Heart right ventricle (tissue), 16 donors: ENCODE results near the gene IFT52. TPM values are rescaled to one million over a fixed set of nuclear protein-coding genes. Genes with fewer than 3 reads are reported as not detected.

Experiments
- ATAC-seq, 8 donors: fragments of 200-7000 bp; cut with Tn5 transposase; one replicate each; pipeline ENCODE4 v1.9.1; 2020; ENCODE audit warnings: mild to moderate bottlenecking in 8 of 8, moderate library complexity in 8 of 8, moderate number of reproducible peaks in 1 of 8
- DNase-seq, 2 donors: peaks; one replicate each; pipeline ENCODE4 v3.0.0-alpha.2; 2020
- H3K27ac ChIP-seq, 10 donors: fragments of 200-600 bp; sonication (generic) in 2 of 10; one replicate each; pipeline versions ENCODE4 v1.5.0 to v1.8.0; 2020 to 2022; ENCODE audit warnings: mild to moderate bottlenecking in 3 of 10
- H3K27me3 ChIP-seq, 7 donors: fragments of 200-600 bp; one replicate each; pipeline ENCODE4 v1.8.0; 2021 to 2022; ENCODE audit warnings: mild to moderate bottlenecking in 2 of 7
- H3K36me3 ChIP-seq, 9 donors: fragments of 200-600 bp; sonication (generic) in 1 of 9; one replicate each; pipeline versions ENCODE4 v1.5.0 to v1.8.0; 2020 to 2022; ENCODE audit warnings: mild to moderate bottlenecking in 2 of 9
- H3K4me1 ChIP-seq, 9 donors: fragments of 200-600 bp; sonication (generic) in 1 of 9; one replicate each; pipeline versions ENCODE4 v1.5.0 to v1.8.0; 2020 to 2022; ENCODE audit warnings: mild to moderate bottlenecking in 4 of 9
- H3K4me3 ChIP-seq, 10 donors: fragments of 200-600 bp; sonication (generic) in 2 of 10; one replicate each; pipeline versions ENCODE4 v1.5.0 to v1.8.0; 2020 to 2022; ENCODE audit warnings: mild to moderate bottlenecking in 7 of 10, moderate library complexity in 2 of 10
- H3K9me3 ChIP-seq, 11 donors: fragments of 200-600 bp in 10 of 11; sonication (generic) in 2 of 11; one replicate each; pipeline versions ENCODE4 v1.5.0 to v1.8.0; 2013 to 2022; ENCODE audit warnings: mild to moderate bottlenecking in 2 of 11, control low read depth in 1 of 11, moderate library complexity in 1 of 11
- CTCF ChIP-seq, 9 donors: fragments of 200-600 bp; sonication (generic) in 2 of 9; IDR thresholded peaks; one replicate each; pipeline versions ENCODE4 v1.5.0 to v1.8.0; 2021 to 2022; ENCODE audit warnings: antibody characterized with exemption in 9 of 9, mild to moderate bottlenecking in 5 of 9, moderate library complexity in 1 of 9
- WGBS, 2 donors: extraction: QIAGEN DNeasy Blood & Tissue Kit; methylation state at CpG; one replicate each; pipeline ENCODE4 v1.1.7; 2013; ENCODE audit warnings: inconsistent platforms in 1 of 2; 5-methylcytosine and 5-hydroxymethylcytosine counted together
- intact Hi-C, 10 donors: fragments of 100-400 bp; cut with DNase I; formaldehyde crosslinking; loops; one replicate each; pipeline versions ENCODE4 v1.11.1 to v1.14.2; 2022
- polyA plus RNA-seq, 2 donors: library from polyadenylated mRNA; stranded (reverse); fragments of 200-250 nt; gene quantifications; one replicate each; pipeline ENCODE4 v1.2.3, GENCODE V29; 2013
- total RNA-seq, 10 donors: library from RNA; stranded (reverse); fragmentation: NEBNext Ultra II Directional in 3 of 10; extraction: Animal tissue kit (Norgen Biotek cat#: 25700) in 3 of 10; gene quantifications; one replicate each; pipeline versions ENCODE4 v1.2.1 to v1.2.4, GENCODE V29; 2021 to 2023
- donor health status: Arrhythmogenic right ventricular cardiomyopathy.
- donor health status: ischemic (EF 13 %, LVEDD 7.1; RV severe dilation, severe dysfunction).
- donor health status: healthy with polysubstance abuse.
- donor health status: DM: no; HTN: yes; CAD: no.
- donor health status: DM: no; HTN: no; CAD: no.
- donor health status: ischemic (EF 25% LVEDD 6.9; RV normal size, moderate dysfunction).
- donor health status: ischemic (EF 25% LVEDD 5.7; RV mildly dilated, moderate dysfunction).
- donor health status: healthy.
- donor health status: DM: yes; HTN: yes; CAD: no.
- donor health status: Ischemic cardiomyopathy.
- donor health status: ischemic (EF 35%, LVEDD 5.7; RV mildly dilated, moderate dysfunction).
- donor health status: nonischemic (EF 11% LVEDD 7.7; RV severe dilation, severe dysfunction).
- donor health status: DM: yes; HTN: yes; CAD: no.
- donor health status: PGD.
- donor health status: ischemic (EF 29% LVEDD 5.4; RV normal size, mild dysfunction).
- donor health status: nonischemic (EF 23%, LVEDD 6.1; RV moderate dilation, normal function).

The IFT52 gene
- total and polyA plus RNA-seq, 12 donors: 5.2 to 8.9 (median 7.0) TPM

- no peaks in the 10 kb centered on the region for H3K27me3 ChIP-seq
Observed at GRCh38 chr20:43655937-43656336, 65.2 kb downstream of the IFT52 start.

GRCh38 chr20:43658069-43658722 is 67.5 kb downstream of the IFT52 start:
- WGBS, 2 donors: 79% methylated on average over 11 of the region's 11 CpGs
- H3K4me1 ChIP-seq: peaks cover 0 to 11% (median 7%) of the 10 kb centered on the region in 9 donors
- peak overlapping the region in 8 of 10 donors; percentile 47 to 75 (median 66) for H3K4me3 ChIP-seq
- DNase-seq (no peak), ATAC-seq (peak in 1 of 8 donors; percentile 20)
- TF ChIP-seq CTCF (IDR thresholded peaks at IDR 0.05): no peak
- H3K27ac ChIP-seq: peak overlapping the region in 3 of 10 donors; percentile 32 to 63 (median 49)
- no peaks in the 10 kb centered on the region for H3K27me3 ChIP-seq
- intact Hi-C loops: no loop called here
- no peaks in the 10 kb centered on the region for H3K9me3 ChIP-seq
- H3K36me3 ChIP-seq: no peaks in the 10 kb centered on the region

More at GRCh38 chr20:43655937-43656336, 65.2 kb downstream of the IFT52 start:
- whole genome bisulfite sequencing, 2 donors: 78 to 84% methylated on average over 3 of the region's 3 CpGs
- ATAC-seq: no peak
- no peak for DNase-seq
- intact Hi-C loops: no loop called here
- Histone ChIP-seq H3K36me3 (no peaks in the 10 kb centered on the region), H3K4me3 (no peak overlapping the region), H3K27ac (no peak overlapping the region), H3K9me3 (no peaks in the 10 kb centered on the region), H3K4me1 (peaks cover 0 to 11% (median 7%) of the 10 kb centered on the region in 9 donors)
- TF ChIP-seq CTCF (IDR thresholded peaks at IDR 0.05): no peak

- WGBS, 2 donors: 87 to 91% methylated on average over 6 of the region's 6 CpGs
- ATAC-seq (no peak), DNase-seq (no peak)
- Histone ChIP-seq H3K36me3 (no peaks in the 10 kb centered on the region), H3K4me3 (no peak overlapping the region), H3K27me3 (peaks cover 0 to under 1% (median 0%) of the 10 kb centered on the region in 7 donors), H3K4me1 (peaks cover 0 to 11% (median 7%) of the 10 kb centered on the region in 9 donors), H3K9me3 (no peaks in the 10 kb centered on the region), H3K27ac (no peak overlapping the region)
- intact Hi-C loops: no loop called here
- TF ChIP-seq CTCF (IDR thresholded peaks at IDR 0.05): no peak
Observed at GRCh38 chr20:43658723-43659419, 68.1 kb downstream of the IFT52 start.

GRCh38 chr20:43662943-43663655 is 72.4 kb downstream of the IFT52 start:
- 51 to 59% methylated on average over 2 of the region's 2 CpGs for WGBS, 2 donors
- Histone ChIP-seq H3K9me3 (no peaks in the 10 kb centered on the region), H3K27me3 (peaks cover 4 to 27% (median 25%) of the 10 kb centered on the region in 7 donors), H3K4me1 (peaks cover 0 to 14% (median 12%) of the 10 kb centered on the region in 9 donors), H3K27ac (no peak overlapping the region), H3K36me3 (no peaks in the 10 kb centered on the region), H3K4me3 (no peak overlapping the region)
- DNase-seq (no peak), ATAC-seq (no peak)
- TF ChIP-seq CTCF (IDR thresholded peaks at IDR 0.05): no peak
- intact Hi-C loops: no loop called here
